HG02623 (cell line): ENCODE results near the gene MEIS2.

Experiments used
- ATAC-seq: cut with Tn5 transposase; IDR thresholded peaks from one replicate; pipeline ENCODE4 v1.9.1; 2021; ENCODE audit warnings: moderate library complexity; ENCODE audit not compliant: unreplicated experiment

MEIS2 gene

DNA sequence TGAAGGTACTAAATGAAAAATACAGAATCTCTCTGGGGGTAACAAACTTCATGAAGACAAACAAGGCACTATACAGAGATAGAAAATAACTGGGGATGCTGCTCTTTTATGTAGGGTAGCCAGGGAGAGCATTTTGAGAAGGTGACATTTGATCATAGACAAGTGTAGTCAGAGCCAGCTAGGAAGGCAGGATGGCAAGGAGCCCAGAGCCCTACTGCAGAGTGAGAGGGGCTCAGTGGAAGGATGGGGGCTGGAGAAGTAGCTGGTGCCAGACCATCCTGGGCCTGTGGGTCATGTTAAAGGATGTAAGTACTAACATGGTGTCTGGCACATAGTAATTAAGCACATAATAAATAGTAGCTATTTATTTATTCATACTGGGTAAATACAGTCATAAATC lies 133.6 kb downstream of the MEIS2 start:
- no peak for ATAC-seq

GRCh38 chr15:36965570-36966342 lies 134.6 kb downstream of the MEIS2 start:
- no peak for ATAC-seq

- no peak for ATAC-seq
These were observed 135.7 kb downstream of the MEIS2 start for GRCh38 chr15:36964626-36965025.

- ATAC-seq: no peak
These were observed 138.4 kb downstream of the MEIS2 start for GRCh38 chr15:36961956-36962355.

- ATAC-seq: no peak
These were observed 139.5 kb downstream of the MEIS2 start for GRCh38 chr15:36960947-36961227.

DNA sequence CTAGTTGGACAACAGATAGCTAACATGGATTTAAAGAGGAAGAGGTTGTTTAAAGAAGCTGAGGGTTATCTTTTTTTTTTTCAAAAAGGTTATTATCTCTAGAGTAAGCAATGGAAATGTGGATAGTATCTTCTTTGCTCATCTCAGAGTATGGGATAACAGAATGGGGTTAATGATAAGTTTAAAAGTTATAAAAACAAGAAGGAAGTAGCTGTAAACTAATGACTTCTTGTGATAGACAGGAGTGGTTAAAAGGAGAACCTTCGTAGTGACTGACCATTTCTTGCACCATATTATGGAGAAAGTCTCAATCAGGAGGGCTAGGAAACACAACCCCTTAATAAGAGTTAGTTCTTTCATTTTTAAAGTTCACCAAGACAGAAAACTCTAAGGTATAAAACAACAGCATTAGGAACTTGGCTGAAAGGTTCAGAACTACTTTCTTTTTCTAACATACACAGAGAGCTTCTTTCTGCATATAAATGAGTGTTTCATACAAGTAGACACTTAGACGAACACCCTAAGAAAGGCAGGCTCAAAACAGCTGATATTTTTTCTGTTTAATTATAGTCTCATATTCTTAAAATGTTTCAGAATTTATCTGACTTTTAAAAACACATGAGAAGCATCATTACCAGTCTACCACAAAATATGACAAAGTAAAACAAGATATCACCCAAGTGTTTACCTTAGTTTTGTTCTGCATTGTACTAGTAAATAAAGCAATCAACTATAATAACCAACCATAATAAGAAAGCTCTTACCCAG lies 140.0 kb downstream of the MEIS2 start:
- no peak for ATAC-seq

- no peak for ATAC-seq
These were observed 140.6 kb downstream of the MEIS2 start for GRCh38 chr15:36959746-36960145.

DNA sequence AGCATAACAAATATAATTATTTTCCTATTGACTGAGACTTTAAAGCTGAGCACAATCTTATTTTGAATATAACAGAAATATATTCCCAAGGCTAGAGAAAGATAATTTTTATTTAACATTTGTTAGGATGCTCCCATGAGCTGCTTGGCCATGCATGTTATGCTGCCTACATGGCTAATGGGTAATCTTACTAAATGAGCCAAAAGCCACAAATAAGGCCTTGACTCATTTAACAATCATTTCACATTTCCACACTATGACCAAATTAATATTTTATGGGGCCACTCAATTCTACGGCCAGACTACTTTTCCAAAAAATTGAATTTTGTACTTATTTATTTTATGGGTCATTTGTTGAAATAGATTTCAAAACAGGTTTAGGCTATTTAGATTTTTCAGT lies 141.7 kb downstream of the MEIS2 start:
- no peak for ATAC-seq

DNA sequence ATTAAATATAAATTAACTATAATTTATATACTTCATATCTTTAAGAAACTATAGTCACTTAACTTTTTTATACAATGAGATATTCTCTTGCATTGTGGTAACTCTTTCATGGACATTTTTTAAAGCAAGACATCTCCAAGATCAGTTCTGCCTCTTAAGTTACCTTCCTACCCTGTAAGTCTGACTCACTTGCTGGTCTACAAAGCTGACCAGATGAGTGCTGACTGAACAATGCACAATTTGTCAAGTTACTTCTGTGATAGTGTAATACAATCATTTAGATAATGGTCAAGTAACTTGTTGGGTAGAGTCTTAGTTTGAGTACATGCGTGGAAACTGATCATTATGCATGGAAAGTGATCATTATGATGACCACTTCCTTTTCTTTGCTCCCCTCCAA lies 145.9 kb downstream of the MEIS2 start:
- no peak for ATAC-seq

DNA sequence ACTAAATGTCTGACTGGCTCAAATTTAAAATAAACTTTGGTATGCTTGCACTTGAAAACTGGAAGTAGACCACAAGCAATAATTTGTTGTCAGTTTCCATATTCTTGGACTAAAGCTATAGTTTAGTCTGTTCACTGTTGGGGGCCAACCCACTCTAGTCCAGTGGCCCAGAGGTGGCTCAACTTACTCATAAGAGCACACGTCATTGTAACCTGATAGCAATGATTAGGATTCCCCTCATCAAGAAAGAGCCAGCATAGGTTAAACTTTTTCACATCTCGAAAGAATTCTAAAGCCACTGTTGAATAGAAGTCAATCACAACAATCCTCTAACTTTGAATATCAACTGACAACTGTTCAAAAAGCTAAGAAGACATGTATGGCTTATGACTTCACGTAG lies 147.0 kb downstream of the MEIS2 start:
- ATAC-seq: no peak

DNA sequence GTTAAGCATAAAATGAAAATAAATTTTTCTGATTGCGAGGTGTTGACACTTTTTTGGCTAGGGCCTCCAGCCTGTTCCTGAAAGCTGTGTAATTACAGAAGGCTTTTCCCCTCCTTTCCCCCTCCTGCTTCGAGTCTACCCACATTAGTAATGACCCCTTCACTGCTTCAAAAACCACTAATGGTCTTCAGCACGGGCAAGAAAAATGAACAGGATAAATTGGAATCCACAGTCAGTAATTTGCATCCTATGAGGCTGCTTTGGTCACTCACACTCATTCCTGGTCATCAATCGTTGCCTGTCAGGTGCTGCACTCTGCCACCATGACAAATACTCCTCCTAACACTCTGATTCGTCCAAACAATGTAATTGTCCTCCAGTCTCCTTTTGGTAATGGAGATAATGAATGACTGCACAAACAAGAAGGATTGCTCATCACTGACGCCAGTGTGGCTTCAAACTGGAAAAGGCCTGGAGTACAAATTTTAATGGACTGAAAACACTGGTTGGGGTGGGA lies 148.6 kb downstream of the MEIS2 start:
- ATAC-seq: no peak

GRCh38 chr15:36950371-36950770 lies 150.0 kb downstream of the MEIS2 start:
- ATAC-seq: no peak

- ATAC-seq: no peak
These were observed 151.4 kb downstream of the MEIS2 start for GRCh38 chr15:36948982-36949381.

GRCh38 chr15:36947035-36947719 lies 153.2 kb downstream of the MEIS2 start:
- no peak for ATAC-seq

- ATAC-seq: no peak
These were observed 155.9 kb downstream of the MEIS2 start for GRCh38 chr15:36944442-36944841.

DNA sequence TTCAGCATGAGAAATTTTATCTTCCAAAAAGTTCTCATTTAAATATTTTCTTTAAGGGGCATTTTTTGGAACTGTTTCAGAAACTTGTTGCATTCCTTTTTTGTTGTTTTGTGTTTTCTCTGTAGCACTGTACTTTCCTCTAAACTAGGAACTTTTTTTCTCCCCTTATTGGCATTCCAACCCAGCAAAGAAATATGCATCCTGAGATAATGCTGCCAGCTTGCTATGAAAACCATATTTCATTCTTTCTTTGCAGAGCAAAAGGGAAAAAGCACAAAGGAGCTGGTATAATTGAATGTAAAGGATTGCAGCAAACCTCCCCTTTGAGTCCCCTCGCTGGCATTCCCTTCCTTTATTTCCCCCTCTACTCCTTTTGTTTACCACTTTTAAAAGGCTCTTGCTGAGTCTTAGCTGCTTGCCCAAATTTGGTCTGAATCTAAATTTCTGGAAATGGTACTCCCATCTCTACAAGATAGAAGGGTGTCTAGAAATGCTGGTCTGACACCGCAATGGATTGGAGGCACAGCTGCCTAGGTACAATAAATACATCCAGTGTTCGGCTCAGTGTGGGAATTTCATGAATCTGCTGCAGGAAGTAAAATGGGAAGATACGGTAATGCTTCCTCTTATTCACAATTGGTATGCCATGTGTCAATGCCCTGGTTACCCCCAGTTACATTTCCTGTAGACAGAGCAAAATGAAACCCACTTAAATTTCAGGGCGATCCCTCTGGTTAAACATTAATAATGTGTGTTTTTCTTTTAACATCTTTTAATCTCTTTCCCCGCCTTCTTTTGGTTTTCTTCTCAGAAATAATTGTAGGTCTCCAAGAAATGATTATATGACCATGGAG lies 156.6 kb downstream of the MEIS2 start:
- no peak for ATAC-seq

GRCh38 chr15:36942248-36942827 lies 158.0 kb downstream of the MEIS2 start:
- ATAC-seq: no peak

- no peak for ATAC-seq
These were observed 158.6 kb downstream of the MEIS2 start for GRCh38 chr15:36941798-36942197.

- ATAC-seq: no peak
These were observed 159.6 kb downstream of the MEIS2 start for GRCh38 chr15:36940636-36941260.

DNA sequence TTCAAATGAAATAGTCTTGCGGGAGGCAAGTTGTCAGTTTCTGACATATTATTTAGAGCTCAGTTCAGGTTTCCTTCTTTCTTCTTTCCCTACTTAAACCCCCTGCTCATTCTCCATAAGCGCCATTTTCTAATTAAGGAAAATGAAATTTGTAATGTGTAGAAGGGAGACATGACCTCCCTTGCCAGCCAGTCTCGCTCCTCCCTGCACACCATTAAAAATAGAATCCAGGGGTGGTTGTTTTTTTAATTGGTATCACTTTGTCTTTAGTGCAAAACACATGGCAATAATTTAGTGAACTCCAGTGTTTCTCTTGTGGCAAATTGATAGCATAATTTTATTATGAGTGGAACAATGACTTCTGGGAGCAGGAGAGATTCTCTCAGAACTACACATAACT lies 160.1 kb downstream of the MEIS2 start:
- no peak for ATAC-seq
